Panc1 (cell line): ENCODE data around the gene PKD1L1.
"Not testable (repeated sequence)": the region's sequence is repeated elsewhere in the genome, so short reads cannot be mapped to it uniquely, and the experiment has no call there.

ENCODE experiments used
- CTCF ChIP-seq: fragments of 450-650 bp; IDR thresholded peaks from 2 replicates; pipeline ENCODE4 v1.5.1; 2017; ENCODE audit warnings: mild to moderate bottlenecking
- POLR2AphosphoS5 ChIP-seq: IDR thresholded peaks from 2 replicates; pipeline ENCODE4 v1.6.1; 2012; ENCODE audit warnings: mild to moderate bottlenecking, low read depth, low read length, moderate library complexity
- TF ChIP-seq, protein P1 (sequence below), 2 experiments: IDR thresholded peaks; 2 replicates each; pipeline ENCODE4 v1.6.1; 2011 to 2012; ENCODE audit warnings: low read depth in 2 of 2, control low read depth in 1 of 2, low read length in 1 of 2, mild to moderate bottlenecking in 1 of 2, moderate library complexity in 1 of 2; ENCODE audit not compliant: insufficient read depth in 1 of 2

DNA sequence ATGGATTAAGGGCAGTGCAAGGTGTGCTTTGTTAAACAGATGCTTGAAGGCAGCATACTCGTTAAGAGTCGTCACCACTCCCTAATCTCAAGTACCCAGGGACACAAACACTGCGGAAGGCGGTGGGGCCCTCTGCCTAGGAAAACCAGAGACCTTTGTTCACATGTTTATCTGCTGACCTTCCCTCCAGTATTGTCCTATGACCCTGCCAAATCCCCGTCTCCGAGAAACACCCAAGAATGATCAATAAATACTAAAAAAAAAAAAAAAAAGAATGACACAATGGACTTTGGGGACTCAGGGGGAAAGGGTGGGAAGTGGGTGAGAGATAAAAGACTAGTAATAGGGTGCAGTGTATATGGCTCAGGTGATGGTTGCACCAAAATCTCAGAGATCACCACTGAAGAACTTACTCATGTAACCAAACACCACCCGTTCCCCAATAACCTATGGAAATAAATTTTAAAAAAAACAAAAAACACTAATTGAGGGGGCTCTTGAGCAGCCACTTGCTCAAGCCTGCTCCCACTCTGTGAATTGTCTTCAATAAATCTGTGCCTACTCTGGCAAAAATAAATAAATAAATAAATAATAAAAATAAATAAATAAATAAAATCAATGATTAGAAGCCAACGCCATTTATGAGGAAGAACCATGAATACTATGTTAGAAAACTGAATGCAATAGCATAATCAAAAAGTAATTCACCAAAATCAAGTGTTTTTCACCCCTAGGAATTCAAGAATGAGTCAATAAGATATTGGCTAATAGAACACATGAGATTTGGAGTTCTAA is 25.0 kb downstream of the PKD1L1 start:
- not testable (repeated sequence) for TF ChIP-seq CTCF, POLR2AphosphoS5
- TF ChIP-seq, protein P1, sequence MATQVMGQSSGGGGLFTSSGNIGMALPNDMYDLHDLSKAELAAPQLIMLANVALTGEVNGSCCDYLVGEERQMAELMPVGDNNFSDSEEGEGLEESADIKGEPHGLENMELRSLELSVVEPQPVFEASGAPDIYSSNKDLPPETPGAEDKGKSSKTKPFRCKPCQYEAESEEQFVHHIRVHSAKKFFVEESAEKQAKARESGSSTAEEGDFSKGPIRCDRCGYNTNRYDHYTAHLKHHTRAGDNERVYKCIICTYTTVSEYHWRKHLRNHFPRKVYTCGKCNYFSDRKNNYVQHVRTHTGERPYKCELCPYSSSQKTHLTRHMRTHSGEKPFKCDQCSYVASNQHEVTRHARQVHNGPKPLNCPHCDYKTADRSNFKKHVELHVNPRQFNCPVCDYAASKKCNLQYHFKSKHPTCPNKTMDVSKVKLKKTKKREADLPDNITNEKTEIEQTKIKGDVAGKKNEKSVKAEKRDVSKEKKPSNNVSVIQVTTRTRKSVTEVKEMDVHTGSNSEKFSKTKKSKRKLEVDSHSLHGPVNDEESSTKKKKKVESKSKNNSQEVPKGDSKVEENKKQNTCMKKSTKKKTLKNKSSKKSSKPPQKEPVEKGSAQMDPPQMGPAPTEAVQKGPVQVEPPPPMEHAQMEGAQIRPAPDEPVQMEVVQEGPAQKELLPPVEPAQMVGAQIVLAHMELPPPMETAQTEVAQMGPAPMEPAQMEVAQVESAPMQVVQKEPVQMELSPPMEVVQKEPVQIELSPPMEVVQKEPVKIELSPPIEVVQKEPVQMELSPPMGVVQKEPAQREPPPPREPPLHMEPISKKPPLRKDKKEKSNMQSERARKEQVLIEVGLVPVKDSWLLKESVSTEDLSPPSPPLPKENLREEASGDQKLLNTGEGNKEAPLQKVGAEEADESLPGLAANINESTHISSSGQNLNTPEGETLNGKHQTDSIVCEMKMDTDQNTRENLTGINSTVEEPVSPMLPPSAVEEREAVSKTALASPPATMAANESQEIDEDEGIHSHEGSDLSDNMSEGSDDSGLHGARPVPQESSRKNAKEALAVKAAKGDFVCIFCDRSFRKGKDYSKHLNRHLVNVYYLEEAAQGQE (IDR thresholded peaks at IDR 0.05; ENCODE audit: insufficient read depth in 1 of 2, low read depth in 2 of 2, low read length in 1 of 2): not testable (repeated sequence)
